T1000 (cell line): ENCODE measurements around the gene CCT7.
A peak's percentile ranks its signal among the peaks of the same experiment; 100 is the strongest.
"Not testable (repeated sequence)": the region's sequence is repeated elsewhere in the genome, so short reads cannot be mapped to it uniquely, and the experiment has no call there.

Source experiments
- DNase-seq: peaks from one replicate; lab custom pipeline; 2025; ENCODE audit warnings: mixed read lengths; lab: John Stamatoyannopoulos, UW

Gene CCT7

DNA sequence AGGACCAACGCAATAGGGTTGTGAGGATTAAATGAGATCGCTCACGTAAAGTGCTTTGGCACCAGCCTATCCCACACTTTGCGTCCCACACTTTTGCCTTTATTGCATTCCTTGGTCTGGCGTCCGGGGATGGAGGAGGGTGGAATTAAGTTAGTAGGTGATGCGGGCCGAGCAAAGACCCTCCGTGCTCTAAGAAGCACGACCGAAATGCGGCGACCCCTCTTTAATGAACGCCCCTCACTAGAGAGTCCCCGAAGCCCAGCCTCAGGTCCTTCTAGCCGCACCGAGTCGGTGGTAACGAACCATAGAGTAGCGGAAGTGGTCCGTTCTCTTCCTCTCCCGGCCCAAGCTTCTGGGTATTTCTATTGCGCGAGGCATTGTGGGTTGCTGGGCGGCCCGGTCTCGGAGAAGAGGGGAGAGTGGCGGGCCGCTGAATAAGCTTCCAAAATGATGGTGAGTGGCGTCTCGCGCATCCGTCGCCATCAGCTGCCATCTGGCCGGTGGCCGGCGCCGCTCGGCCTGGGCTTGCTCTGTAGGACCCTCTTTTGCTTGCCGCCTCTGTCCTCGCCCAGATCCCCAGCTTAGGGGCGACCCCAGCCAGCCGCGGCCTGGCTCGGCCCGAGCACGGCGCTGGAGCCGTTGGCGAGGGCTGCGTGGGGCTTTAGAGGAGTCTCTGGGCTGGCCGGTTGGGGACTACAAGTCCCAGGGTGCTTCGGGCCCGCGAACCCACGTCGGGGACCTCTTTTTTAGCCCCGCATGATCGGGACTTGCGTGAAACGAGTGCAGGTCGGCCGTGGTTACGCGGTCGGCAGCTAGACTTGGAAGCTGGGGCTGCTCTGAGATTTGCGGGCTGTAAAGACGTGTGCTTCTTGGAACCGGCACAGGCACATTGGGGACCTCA lies at the start of gene CCT7:
Gene CCT7, plus strand, starts transcription at position 377 of the 901 bp plus-strand sequence. Its CDS starts 71 bp downstream, at position 448.
- peak; percentile 63 for DNase-seq

DNA sequence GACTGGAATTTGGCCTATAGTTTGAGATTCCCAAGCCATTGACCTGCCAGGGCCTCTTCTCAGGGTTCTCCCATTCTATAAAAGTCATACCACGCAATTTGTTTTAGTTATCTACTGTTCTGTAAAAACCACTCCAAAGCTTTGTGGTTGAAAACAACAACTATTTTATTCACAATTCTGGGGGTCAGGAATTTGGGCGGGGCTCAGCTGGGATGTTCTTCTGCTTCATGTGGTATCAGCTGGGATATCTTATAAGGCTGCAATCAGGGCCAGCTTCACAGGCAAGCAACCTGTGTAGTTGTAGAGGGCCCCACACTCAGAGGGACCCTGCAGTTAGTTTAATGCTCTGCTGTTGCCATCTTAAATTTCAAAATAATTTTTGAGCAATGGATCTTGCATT lies 48.1 kb upstream of the CCT7 start:
- no peak for DNase-seq

DNA sequence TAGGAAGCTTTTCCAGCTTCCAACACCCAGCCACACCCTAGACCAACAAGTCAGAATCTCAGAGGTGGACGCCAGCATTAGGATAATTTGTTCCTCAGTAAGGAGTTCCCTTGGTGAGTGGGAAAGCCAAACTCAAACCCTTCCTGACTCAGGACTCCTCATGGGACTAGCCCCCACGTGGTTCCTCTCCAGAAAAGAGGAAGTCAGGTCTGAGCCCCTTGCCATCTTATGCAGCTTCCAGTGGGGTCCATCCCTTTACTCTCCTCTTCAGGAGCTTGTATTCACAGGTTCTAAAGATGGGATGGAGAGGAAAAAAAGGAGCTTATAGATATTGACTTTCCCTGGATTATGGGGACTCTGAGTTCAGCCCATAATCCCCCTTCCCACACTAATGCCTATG lies 46.6 kb upstream of the CCT7 start:
- no peak for DNase-seq

DNA sequence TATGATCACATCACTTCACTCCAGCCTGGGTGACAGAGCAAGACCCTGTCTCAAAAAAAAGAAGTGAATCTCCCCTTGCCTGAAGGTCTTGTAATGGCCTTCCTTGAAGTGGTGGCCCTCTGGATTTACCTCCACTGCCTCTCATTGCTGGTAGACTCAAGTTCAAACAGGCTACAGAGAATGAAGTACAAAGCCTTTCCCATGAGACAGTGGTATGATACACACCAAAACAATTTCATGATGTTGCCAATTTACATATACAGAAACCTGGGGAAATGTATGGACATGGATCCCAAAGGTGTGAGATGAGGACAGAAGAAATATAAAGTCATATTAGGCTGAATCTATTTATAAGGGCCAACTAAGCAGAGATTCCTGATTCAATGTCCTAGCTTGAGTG lies 36.5 kb upstream of the CCT7 start:
- no peak for DNase-seq

DNA sequence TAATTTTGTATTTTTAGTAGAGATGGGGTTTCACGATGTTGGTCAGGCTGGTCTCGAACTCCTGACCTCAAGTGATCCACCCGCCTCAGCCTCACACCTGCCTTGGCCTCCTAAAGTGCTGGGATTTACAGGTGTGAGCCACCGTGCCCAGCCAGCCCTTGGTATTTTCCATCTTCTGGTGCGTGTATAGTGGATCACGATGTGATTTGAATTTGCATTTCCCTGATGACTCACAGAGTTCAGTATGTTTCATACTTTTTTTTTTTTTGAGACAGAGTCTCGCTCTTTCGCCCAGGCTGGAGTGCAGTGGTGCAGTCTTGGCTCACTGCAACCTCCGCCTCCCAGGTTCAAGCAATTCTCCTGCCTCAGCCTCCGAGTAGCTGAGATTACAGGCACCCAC lies 33.8 kb upstream of the CCT7 start:
- DNase-seq = not testable (repeated sequence)

DNA sequence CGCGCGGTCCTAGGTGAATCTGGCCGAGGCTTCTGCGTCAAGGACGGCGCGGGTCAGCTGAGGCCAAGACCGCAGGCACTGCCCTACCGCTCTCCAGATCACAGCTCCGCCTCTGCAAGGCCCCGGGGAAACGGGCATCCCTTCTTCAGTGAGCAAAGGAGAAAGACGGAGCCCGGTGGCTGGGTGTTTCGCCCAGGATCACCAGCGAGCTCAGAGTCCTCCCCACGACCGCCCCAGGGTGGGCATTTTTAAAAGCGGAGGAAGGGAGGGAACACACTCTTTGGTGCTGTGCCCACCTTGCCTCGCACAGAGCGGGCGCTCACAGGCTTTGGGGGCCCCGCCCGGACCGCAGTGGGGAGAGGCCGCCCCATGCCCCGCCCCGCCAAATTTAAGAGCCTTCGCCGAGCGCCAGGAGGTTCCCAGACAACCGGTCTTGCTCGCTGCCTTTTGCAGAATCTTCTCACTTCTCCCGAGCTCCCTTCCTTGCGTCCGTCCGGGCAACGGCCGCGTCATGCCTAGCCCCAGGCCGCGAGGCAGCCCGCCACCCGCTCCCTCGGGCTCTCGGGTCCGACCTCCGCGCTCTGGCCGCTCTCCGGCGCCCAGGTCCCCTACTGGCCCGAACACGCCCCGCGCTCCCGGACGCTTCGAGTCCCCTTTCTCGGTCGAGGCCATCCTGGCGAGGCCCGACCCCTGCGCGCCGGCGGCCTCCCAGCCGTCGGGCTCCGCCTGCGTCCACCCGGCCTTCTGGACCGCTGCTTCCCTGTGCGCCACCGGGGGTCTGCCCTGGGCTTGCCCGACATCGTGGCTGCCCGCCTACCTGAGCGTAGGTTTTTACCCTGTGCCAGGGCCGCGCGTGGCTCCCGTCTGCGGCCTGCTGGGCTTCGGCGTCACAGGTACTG lies 31.7 kb upstream of the CCT7 start, which contains the start of gene NOTO:
Gene NOTO, plus strand, starts transcription at position 419 of the 899 bp plus-strand sequence. Its CDS starts 93 bp downstream, at position 512.
- no peak for DNase-seq

DNA sequence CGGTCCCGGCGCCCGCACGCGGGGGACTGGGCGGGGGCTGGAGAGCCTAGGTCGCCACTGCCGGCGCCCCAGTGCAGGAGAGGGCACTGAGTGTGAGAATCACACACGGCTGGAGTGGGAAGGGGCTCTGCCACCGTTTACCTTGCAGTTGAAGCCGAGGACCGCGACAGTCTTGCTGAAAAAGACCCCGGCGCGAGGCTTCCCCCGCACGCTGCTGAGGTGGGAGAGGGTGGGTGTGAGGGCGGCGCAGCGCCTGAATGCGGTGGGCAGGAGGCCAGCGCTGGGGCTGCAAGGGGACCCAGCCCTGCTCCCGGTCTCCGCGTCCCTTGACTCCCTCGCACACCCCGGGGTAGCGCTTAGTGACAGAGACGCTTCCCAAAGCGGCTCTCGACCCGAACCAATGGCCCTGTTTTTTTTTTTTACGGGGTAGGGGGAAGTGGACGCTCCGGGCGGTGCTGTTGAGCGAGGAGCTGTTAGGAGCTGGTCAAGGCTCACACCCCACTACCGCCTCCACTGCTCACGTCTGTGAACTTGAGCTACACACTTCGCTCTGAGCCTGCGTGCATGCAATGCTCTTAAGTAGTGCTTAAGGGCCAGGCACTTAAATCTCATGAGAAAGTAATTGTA lies 30.9 kb upstream of the CCT7 start:
- no peak for DNase-seq

DNA sequence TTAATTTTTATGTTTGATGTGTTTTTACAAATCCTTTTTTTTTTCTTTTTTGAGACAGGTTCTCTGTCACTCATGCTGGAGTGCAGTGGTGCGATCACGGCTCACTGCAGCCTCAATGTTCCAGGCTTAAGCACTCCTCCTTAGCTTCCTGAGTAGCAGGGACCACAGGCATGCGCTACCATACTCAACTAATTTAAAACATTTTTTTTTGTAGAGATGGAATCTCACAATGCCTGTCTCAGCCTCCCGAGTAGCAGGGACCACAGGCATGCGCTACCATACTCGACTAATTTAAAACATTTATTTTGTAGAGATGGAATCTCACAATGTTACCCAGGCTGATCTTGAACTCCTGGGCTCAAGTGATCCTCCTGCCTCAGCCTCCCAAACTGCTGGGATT lies 28.5 kb upstream of the CCT7 start:
- no peak for DNase-seq

DNA sequence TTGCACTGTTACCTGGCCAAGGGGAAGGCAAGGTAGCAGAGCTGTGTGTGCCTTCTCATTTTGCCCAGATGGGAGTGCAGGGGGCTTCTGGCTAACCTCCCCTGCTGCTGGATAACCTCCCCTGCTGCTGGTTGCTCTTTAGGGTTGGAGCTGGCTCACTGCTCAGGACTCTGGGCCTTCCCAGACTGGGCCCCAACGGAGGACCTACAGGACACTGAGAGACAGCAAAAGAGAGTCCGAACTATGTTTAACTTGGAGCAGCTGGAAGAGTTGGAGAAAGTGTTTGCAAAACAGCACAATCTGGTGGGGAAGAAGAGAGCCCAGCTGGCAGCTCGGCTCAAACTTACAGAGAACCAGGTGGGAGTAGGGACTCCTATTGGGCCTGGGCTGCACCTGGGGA lies 25.9 kb upstream of the CCT7 start:
- DNase-seq = no peak

DNA sequence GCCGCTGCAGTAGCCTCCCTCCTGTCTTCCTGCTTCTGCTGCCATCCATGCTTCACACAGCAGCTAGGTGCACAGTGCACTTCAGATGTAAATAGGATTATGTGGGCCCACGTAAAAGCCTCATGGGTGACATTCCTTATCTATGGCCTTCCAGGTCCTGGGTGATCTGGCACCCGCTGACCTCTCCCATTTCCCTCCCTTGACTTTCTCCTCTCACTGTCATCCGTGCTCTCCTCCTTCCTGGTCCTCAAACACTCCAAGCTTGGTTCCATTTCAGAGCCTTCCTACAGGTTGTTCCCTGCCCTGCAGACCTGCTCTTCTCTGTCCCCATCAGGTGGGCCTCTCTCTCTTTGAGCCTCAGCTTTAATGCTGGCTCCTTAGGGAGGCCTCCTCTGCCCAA lies 24.1 kb upstream of the CCT7 start:
- no peak for DNase-seq

DNA sequence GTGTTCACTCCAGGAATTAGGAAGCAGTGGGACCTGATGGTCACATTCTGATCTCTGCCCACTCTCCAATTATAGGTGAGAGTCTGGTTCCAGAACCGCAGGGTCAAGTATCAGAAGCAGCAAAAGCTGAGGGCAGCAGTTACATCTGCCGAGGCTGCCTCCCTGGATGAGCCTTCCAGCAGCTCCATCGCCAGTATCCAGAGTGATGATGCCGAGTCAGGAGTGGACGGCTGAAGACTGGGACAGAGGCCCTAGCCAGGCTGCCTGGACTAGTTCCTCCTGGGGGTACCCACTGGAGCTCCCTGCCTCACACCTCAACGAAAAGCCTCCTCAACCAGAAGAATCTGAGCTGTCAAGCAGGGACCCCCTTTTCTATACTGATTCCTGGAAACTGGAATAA lies 23.4 kb upstream of the CCT7 start:
- no peak for DNase-seq

DNA sequence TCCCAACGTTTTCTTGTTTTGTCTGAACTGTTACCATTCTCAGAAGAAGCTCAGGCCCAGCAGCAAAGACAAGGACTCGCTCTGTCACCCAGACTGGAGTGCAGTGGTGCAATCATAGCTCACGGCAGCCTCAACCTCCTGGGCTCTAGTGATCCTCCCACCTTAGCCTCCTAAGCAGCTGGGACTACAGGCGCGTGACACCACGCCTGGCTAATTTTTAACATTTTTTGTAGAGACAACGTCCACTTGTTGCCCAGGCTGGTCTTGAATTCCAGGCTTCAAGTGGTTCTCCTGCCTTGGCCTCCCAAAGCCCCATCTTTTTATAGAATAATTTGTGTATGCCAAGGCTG lies 22.0 kb upstream of the CCT7 start:
- DNase-seq = no peak

DNA sequence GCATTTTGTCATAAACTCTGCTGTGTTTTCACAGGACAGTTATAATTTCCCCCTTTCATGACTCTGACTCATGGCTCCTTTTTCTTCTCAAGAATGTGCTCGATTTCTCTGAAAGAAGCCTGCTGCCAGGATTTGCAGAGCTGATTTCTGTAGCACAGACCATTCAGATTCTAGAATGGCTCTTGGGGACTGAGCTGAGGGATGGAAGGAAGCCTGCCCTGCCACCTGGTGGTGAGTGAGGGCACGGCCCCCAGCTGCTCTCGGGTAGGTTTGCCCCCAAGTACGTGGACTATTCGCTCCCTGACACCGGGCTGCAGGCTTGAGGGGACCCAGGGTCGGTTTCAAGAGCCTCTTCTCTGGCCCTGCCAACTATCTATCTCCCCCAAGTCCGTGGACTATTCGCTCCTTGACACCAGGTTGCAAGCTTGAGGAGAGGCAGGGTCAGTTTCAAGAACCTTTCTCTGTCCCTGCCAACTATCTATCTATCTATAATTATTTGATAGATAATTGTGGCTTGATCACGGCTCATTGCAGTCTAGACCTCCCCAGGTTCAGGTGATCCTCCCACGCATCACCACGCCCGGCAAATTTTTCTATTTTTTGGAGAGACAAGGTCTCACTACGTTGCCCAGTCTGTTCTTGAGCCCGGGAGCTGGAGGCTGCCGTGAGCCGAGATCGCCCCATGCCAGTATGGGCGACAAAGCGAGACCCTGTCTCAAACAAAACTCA lies 21.5 kb upstream of the CCT7 start:
- peak; percentile 51 for DNase-seq

DNA sequence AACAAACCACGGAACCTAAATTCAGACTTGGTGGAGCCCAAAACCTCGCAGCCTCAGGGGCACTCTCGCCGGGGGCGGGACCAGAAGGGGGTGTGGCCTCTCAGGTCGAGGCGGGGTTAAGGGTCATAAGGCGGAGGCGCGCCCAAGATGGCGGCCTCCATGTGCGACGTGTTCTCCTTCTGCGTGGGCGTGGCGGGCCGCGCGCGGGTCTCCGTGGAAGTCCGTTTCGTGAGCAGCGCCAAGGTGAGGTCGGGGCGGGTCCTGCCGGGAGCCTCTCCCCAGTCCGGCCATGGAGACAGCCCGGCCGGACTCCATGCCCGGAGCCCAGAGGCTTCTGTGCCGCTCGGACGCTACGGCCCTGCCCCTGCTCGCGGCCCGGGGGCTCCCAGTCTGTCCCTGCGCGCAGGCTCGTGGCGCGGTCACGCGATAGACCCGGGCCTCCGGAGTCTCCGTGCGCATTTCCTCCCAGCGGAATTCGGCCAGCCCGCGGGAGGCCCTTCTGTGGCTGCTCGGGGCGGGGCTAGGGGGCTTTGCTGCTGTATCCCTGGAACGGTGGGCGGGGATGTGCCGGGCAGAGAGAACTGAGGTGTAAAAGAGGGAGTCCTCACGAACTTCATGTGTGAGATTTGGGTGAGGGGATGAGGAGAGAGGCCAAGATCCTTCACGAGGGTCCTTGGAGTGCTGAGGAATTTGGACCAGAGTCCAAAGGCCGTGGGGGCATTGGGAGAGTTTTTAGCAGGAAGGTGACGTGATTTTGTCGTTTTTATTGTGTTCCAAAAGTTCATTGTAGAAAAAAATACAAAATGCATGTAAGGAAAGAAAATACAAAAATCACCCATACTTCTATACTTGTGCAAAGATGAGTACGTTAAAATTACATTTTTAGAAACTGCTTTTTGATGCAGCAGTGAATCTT lies 19.7 kb upstream of the CCT7 start, which contains the start of gene SMYD5:
Gene SMYD5, plus strand, starts transcription at position 126 of the 916 bp plus-strand sequence. Its CDS starts 22 bp downstream, at position 148.
- DNase-seq = peak; percentile 77

DNA sequence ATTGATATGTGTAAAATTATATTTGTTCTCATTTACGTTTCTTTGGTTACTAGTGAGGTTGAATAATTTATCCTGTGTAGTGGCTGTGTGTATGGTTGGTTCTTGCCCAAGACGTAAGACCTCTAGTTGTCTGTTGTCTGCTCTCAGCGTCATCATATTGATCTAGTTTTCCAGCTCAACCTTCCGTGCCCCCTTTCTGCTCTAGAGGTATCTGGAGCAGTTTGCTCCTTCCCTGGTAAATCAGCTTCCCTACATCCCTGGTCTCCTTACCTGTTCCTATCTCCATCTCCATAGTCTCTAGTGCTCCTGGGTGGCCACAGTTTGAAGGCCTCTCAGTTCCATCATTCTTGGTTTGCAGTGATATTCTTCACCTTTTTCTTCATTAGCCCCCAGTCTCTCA lies 18.9 kb upstream of the CCT7 start:
- no peak for DNase-seq

DNA sequence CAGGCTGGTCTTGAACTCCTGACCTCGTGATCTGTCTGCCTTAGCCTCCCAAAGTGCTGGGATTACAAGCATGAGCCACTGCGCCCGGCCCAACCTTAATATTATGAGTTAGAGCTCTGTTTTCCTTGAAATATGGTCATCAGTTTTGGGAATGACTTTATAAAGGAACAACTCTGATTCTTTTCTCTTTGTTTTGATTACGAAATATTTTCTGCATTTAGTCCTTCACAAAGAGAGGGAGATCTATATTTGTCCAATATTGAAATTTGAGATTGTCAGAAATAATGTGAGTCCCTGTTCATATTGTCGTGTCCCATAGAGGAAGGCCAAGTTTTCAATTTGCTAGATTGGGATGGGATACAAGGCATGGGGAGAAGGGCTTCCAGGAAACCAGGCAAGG lies 16.9 kb upstream of the CCT7 start:
- no peak for DNase-seq

DNA sequence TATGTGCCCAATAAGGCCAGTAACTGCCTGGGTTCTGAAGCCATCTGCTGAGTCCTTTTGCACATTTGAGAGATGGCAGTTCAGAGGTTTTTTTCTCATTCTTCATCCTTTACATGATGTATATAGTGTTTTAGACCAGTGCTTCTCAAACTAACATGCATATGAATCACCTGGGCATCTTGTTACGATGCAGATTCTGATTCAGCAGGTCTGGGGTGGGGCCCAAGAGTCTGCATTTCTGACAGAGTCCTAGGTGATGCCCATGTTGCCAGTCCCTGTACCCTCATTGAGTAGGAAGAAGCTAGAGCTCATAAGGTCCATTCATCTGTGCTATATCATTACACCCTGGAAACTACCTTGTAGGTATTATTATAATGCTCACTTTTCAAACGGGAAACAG lies 16.3 kb upstream of the CCT7 start:
- DNase-seq = no peak

DNA sequence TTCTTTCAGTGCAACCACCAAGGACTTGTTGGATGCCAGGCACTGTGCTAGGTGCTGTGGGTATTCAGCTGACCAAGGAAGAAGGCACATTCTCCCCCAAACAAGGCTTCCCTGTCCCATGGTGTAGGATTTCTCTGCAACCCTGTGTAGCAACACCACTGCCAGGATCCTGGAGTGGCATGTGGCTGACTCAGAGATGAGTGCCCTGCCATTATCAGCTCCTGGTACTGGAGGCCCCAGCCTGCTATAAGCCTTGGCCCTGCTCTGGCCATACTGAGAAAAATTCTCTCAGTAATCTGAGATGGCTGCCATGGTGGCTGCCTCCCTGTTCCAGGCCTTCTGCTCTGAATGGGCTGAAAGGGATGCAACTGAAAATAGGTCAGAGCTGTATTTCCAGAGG lies 15.8 kb upstream of the CCT7 start:
- no peak for DNase-seq

DNA sequence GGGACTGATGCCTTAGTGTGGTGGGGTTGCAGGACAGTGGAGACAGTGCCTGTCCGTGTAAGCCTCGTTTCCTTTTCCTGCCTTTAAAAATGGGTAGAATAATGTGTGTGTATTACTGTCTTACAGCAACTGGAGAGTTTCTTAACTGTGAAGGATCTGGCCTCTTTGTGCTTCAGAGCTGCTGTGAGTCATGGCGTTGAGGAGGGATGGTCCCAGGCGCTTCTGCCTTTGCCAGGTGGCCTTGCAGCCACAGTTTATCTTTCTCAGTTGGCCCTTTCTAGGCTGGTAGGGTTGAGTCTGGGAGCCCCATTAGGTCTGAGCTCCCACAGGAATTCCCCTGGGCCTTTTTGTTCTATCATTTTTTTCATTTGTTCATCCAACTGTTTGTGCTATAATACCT lies 10.3 kb upstream of the CCT7 start:
- DNase-seq = no peak

DNA sequence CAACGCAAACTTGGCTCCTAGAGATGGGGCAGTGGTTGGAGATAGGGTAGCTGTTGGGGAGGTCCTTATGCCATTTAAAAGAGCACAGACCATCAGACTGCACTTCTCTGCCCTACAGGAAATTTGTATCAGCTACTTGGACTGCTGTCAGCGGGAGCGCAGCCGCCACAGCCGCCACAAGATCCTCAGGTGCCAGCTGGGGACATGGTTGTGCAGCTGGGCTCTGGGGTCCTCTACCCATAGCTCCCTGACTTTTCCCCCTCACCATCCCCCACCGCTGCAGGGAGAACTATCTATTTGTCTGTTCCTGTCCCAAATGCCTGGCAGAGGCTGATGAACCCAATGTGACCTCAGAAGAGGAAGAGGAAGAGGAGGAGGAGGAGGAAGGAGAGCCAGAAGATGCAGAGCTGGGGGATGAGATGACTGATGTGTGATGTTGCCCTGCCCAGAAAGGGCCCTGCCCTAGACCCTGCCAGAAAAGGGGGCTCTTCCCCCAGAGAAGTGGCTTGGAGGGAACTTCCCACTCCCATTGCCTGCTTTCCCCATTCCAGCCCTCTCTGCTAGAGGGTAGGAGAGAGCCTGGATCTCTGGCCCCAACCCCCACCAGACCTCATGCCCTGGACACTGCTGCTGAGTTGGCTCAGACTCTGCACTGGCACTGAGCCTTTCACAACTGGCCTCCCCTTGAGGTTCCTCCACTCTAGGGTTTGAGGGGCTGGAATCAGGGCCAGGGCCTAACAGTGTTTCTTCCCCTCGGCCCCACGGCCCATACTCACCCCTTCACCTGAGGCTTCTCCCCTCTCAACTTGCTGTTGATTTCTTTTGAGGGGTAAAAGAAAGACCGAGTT lies 8.4 kb upstream of the CCT7 start:
- DNase-seq = no peak
